AG08395 (cell line): ENCODE measurements around the gene IMMP2L.

ENCODE experiments used
- DNase-seq: peaks from one replicate; pipeline ENCODE4 v3.0.0; 2012; ENCODE audit warnings: mixed read lengths, low spot score

IMMP2L gene

GRCh38 chr7:111392294-111392693 is 170.0 kb downstream of the IMMP2L start:
- DNase-seq, result no peak

- no peak for DNase-seq
Measured at GRCh38 chr7:111390000-111390399, 172.3 kb downstream of the IMMP2L start.

DNA sequence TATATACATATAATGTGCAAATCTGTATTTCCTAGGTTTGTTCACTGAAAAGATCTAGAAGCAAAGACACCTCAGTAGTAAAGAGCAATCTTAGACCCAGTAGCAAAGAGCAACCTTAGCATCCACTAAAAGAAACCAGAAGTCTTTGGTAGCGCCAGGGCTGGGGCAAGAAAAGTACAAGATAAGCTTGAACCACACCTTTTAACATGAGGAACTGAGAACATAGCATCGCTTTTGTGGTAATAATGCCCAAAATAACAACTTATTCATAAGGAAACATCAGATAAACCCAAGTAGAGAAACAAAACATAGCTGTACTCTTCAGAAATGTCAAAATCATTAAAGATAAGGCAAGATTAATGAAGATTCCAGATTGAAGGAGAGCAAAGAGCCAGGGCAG is 173.4 kb downstream of the IMMP2L start:
- DNase-seq, result no peak

DNA sequence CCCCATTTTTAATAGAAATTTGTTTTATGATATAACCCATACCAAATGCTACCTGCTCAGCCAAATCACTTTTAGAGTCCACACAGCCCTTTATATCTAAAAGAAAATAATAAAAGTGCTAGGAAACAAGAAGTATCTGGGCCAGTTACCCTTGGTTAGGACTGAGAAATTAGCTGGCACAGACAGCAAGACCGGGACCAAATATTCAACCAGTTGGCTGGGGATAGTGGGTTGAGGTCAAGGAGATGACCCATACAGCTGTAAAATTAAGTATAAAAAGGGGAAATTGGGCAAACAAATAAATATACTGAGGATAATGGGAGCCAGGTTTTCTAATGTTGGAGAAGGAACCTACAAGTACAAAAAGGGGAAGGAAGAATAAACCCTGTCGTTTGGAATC is 174.3 kb downstream of the IMMP2L start:
- no peak for DNase-seq

GRCh38 chr7:111384065-111384891 is 178.0 kb downstream of the IMMP2L start:
- peak; percentile 69 for DNase-seq

DNA sequence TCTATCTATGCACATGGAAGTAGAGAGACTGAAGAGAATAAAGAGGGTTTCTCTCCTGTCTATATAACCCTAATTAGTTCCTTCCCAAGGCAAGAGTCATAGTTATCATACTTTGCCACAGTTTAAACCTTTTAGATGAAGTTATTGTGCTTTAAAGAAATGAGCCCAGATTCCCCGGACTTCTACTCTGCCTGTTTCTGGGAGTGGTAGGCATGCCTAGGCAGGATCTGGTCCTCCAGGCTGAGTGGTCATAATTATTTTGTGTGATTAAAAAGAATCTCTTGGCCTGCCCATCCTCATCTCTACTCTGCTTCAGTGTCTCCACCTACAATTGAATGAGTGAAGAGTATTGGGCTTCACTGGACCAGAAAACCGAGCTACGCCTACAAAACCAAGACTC is 179.2 kb downstream of the IMMP2L start:
- no peak for DNase-seq

DNA sequence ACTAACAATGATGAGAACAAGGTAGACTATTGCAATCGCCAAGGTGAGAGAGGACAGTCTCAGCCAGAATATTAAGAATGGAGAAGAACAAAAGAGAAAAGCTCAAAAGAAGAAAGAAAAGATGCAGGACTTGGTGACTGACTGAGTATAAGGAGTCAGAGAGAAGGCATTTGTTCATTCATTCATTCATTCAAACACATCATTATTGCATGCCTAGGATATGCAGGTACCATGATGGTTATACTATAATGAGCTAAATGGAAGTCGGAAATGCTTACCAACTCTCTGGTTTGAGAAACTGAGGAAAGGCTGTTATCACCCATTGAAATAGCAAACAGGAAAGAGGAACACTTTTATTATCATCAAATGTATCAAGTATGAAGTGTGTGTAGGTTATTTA is 180.7 kb downstream of the IMMP2L start:
- DNase-seq, result no peak

- DNase-seq, result no peak
Measured at GRCh38 chr7:111380945-111381344, 181.3 kb downstream of the IMMP2L start.

GRCh38 chr7:111374027-111374426 is 188.3 kb downstream of the IMMP2L start:
- DNase-seq, result no peak

DNA sequence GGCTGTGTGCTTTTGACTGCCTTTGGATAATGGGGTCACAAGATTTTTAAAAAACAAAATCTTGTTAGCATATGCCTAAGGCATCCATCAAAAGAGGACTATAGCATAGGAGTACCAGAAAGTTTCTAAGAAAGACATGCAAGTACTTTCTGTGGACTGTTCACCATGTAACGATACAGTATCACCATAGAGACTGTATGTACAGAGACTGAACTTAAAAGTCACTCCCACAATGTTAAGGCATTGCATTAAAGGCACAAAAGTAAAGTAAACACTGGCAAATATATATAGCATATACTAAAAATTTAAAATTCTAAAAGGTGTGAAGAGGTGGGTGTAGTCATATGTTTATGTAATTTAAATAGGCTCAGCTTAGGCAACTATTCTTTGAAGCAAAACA is 190.9 kb downstream of the IMMP2L start:
- DNase-seq, result no peak

DNA sequence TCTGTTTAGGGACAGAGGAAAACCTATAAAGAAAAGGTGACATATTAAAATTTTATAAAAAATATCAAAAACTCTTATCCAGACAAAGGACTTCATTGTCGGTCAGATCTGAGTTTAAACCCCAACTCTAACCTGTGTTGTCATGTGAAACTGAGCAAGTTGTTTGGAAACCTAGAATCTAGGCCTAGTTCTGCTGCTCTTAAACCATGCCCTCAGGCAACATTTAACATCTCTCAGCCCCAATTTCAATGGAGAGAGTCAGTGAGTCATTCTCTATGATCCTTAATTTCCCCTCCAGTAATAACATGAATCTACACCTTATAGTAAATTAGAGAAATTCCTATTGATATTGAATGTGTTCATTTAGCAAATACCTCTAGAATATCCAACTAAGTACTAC is 192.3 kb downstream of the IMMP2L start:
- DNase-seq, result no peak

- no peak for DNase-seq
Measured at GRCh38 chr7:111368381-111369065, 193.8 kb downstream of the IMMP2L start.

GRCh38 chr7:111364413-111364812 is 197.9 kb downstream of the IMMP2L start:
- no peak for DNase-seq

DNA sequence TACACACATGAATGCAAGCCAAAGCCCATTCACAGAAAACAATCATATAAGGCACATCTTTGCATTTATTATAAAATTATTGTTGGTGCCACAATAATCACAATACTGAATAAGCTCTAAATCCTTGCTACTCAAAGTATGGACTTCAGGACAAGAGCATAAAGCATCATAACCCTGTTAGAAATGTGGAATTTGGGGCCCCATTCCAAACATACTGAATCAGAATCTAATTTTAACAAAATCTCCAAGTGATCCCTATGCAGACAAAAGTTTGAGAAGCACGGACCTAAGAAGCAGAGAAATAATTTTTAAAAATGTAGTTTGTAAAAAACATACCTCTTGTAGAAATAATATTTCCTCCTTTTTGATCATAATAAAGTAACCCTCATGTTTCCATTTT is 199.2 kb downstream of the IMMP2L start:
- DNase-seq, result peak; percentile 39

DNA sequence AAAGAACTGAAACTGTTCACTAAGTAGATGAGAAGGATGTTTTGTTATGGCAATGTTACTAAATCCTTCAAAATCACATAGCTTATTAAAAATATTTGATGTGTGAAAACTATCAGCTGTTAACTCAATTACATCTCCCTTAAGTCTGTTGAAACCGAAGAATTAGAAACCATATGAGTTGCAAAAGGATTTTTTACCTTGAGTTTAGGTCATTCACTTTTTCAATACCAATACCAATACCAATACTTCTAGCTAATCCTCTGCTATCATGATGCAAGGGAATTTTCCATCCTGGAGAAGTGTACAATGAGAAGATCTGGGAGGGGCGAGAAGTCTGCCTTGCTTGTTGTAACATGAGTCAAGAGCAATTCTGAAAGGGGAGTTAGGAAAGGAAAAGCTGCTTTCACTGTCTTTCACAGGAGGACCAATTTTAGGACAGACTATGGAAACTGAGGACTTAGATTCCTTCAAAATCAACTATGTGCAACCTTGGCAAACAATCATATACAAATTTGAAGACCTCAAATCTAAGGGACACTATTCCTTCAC is 199.7 kb downstream of the IMMP2L start:
- peak; percentile 35 for DNase-seq

DNA sequence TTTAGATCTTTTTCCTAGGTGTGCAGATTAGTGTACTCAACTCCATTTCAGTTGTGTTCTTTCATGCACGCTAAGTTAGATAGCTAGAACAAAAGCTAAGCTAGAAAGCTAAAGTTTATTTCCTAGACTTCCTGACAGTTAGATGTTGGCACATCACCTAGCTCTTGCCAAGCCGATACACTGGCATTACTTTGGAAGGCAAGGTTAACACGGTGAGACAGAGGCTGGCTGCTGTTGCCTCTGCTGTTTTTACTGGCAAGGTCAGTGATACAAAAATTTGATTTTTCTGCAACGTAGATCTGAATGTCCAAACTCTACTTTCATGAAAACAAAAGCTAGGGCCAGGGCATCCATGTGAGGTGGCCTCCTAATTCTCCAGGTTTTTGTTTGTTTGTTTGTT is 203.4 kb downstream of the IMMP2L start:
- no peak for DNase-seq

DNA sequence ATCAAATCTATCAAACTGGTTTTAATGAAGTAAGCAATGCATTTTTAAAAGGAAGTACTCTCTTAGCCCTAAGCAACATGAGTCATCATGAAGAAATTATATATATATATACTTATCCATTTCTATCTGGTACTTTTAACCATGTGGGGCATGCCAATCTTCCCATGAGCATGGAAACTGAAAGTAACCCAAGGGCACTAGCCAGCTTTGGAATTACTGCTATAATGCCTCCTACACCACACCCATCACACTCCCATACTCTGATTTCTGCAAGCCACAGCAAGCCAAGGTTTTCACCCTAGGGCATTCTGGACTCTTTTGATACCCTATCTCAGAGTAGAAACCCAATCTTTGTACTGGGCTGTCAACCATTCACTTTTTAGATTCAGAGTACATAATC is 204.6 kb downstream of the IMMP2L start:
- DNase-seq, result peak; percentile 4

- DNase-seq, result no peak
Measured at GRCh38 chr7:111356941-111357340, 205.4 kb downstream of the IMMP2L start.

GRCh38 chr7:111352319-111352718 is 210.0 kb downstream of the IMMP2L start:
- DNase-seq, result no peak

GRCh38 chr7:111346219-111346618 is 216.1 kb downstream of the IMMP2L start:
- DNase-seq, result no peak

- no peak for DNase-seq
Measured at GRCh38 chr7:111343017-111343416, 219.3 kb downstream of the IMMP2L start.

- DNase-seq, result no peak
Measured at GRCh38 chr7:111339006-111339405, 223.3 kb downstream of the IMMP2L start.

DNA sequence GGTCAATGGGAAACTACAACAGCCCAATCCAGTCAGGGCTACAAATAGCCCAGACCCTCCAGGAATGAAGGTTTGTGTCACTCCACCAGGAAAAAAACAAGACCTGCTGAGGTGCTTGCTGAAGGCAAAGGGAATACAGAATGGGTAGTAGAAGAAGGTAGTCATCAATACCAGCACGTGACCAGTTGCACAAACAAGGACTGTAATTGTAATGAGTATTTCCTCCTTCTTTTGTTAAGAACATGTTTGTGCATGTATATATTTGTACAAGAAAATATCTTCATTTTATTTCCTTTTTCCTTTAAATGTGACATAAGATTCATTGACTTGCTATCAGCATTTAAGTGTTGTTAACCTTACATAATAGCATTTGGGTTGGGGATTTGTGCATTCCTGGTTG is 229.3 kb downstream of the IMMP2L start:
- no peak for DNase-seq

- DNase-seq, result no peak
Measured at GRCh38 chr7:111330235-111330523, 232.1 kb downstream of the IMMP2L start.
